Type B pancreatic cell (in vitro differentiated cells): ENCODE results near the gene PIAS1. TPM values are rescaled to one million over a fixed set of nuclear protein-coding genes. Genes with fewer than 3 reads are reported as not detected.
"Not testable (repeated sequence)": the region's sequence is repeated elsewhere in the genome, so short reads cannot be mapped to it uniquely, and the experiment has no call there.

Experiments
- DNase-seq: peaks from one replicate; pipeline ENCODE4 v3.0.0; 2021; ENCODE audit warnings: mixed read lengths; ENCODE audit not compliant: unreplicated experiment; ENCODE audit errors: extremely low spot score
- H3K27ac Mint-ChIP-seq: 2 replicates; pipeline ENCODE4 v1.8.0; 2021; ENCODE audit warnings: mild to moderate bottlenecking, mixed read lengths
- H3K27me3 Mint-ChIP-seq: 2 replicates; pipeline ENCODE4 v1.8.0; 2021; ENCODE audit warnings: mixed read lengths
- H3K36me3 Mint-ChIP-seq: 2 replicates; pipeline ENCODE4 v1.8.0; 2021; ENCODE audit warnings: mixed read lengths
- H3K4me1 Mint-ChIP-seq: one replicate; pipeline ENCODE4 v1.8.0; 2021; ENCODE audit warnings: mixed read lengths; ENCODE audit not compliant: unreplicated experiment
- H3K4me3 Mint-ChIP-seq: 2 replicates; pipeline ENCODE4 v1.8.0; 2021; ENCODE audit warnings: mild to moderate bottlenecking, mixed read lengths
- H3K9me3 Mint-ChIP-seq: 2 replicates; pipeline ENCODE4 v1.8.0; 2021; ENCODE audit warnings: mixed read lengths
- total RNA-seq: library from RNA; stranded (reverse); gene quantifications from 2 replicates; pipeline ENCODE4 v1.2.1, GENCODE V29; 2021; ENCODE audit warnings: low replicate concordance
- TF ChIP-seq, protein P1 (sequence below): fragments of 200-600 bp; sonication (generic); conservative IDR thresholded peaks from 2 replicates; pipeline ENCODE4 v1.5.0; 2021; ENCODE audit warnings: antibody characterized with exemption, mild to moderate bottlenecking

Gene PIAS1
- total RNA-seq, 1 donor from 2014 or later = 56.2 TPM

DNA sequence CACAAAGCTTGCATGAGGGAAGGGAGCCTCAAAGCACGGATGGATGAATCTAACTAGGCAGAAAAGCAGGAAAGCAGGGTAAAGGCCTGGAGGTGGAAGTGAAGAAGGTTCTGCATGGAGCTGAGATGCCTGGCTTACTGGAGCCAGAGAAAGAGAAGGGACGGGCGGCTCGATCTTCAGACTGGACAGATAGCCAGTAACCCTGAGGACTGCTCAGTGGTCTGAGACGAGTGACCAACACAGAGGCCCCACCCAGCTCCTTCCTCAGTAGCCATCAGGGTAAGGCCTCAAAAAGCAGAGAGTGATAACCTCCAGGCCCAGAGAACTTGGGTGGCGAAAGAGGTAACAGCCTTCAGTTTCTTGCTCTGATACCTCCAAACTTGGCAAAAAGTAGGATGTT, 169.1 kb downstream of the PIAS1 start:
- H3K27ac Mint-ChIP-seq = no peak overlapping the region
- peaks cover 10% of the 10 kb centered on the region for H3K4me1 Mint-ChIP-seq
- H3K4me3 Mint-ChIP-seq = no peak overlapping the region
- H3K9me3 Mint-ChIP-seq = no peaks in the 10 kb centered on the region
- peak; percentile 13 for DNase-seq
- peaks cover 10% of the 10 kb centered on the region for H3K36me3 Mint-ChIP-seq
- TF ChIP-seq, protein P1, sequence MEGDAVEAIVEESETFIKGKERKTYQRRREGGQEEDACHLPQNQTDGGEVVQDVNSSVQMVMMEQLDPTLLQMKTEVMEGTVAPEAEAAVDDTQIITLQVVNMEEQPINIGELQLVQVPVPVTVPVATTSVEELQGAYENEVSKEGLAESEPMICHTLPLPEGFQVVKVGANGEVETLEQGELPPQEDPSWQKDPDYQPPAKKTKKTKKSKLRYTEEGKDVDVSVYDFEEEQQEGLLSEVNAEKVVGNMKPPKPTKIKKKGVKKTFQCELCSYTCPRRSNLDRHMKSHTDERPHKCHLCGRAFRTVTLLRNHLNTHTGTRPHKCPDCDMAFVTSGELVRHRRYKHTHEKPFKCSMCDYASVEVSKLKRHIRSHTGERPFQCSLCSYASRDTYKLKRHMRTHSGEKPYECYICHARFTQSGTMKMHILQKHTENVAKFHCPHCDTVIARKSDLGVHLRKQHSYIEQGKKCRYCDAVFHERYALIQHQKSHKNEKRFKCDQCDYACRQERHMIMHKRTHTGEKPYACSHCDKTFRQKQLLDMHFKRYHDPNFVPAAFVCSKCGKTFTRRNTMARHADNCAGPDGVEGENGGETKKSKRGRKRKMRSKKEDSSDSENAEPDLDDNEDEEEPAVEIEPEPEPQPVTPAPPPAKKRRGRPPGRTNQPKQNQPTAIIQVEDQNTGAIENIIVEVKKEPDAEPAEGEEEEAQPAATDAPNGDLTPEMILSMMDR = no peak
- H3K27me3 Mint-ChIP-seq = no peaks in the 10 kb centered on the region

DNA sequence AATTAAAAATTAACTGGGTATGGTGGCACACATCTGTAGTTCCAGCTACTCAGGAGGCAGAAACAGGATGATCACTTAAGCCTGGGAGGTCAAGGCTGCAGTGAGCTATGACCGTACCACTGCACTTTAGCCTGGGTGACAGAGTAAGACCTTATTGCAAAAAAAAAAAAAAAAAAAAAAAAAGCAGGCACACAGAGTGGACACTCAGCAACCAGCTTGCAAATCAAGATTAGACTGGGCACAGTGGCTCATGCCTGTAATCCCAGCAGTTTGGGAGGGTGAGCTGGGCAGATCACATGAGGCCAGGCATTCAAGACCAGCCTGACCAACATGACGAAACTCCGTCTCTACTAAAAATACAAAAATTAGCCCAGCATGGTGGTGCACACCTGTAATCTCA, 170.0 kb downstream of the PIAS1 start:
- Mint-ChIP-seq H3K4me3 (no peak overlapping the region), H3K27me3 (no peaks in the 10 kb centered on the region), H3K36me3 (peaks cover 10% of the 10 kb centered on the region), H3K27ac (no peak overlapping the region), H3K9me3 (no peaks in the 10 kb centered on the region), H3K4me1 (peaks cover 17% of the 10 kb centered on the region)
- DNase-seq = peak; percentile 4
- TF ChIP-seq, protein P1 = no peak

DNA sequence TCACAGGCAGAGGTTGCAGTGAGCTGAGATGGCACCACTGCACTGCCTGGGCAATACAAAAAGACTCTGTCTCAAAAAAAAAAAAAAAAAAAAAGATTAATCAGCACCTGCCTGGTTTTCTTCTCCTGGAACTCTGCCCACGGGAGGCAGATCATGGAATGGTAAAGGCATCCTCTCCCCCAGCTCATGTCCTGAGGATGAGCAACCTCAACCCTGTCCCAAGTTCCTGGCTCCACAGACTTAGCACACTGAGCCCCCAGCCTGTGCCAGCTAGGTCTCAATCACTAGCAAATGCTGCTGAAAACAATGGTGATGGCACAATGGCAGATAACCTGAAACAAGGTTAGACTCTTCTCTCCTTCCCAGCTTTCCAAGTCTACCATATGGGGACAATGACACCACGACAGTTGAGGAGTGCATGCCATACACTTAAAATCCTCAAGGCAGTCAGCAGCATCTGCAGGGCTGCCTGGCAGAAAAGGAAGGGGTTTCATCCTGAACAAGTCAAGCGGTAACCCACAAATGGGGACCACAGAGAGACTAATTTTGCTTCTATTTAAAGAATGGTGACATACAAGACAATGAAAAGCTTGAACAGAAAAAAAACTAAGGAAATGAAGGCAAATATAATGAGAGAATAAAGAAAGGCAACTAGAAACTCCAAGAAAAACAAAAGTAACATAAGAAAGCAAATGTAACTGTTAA, 170.6 kb downstream of the PIAS1 start:
- Mint-ChIP-seq H3K4me3 (no peak overlapping the region), H3K4me1 (peaks cover 17% of the 10 kb centered on the region), H3K36me3 (peaks cover 10% of the 10 kb centered on the region), H3K9me3 (no peaks in the 10 kb centered on the region), H3K27ac (no peak overlapping the region), H3K27me3 (no peaks in the 10 kb centered on the region)
- TF ChIP-seq, protein P1 = no peak
- peak; percentile 18 for DNase-seq

DNA sequence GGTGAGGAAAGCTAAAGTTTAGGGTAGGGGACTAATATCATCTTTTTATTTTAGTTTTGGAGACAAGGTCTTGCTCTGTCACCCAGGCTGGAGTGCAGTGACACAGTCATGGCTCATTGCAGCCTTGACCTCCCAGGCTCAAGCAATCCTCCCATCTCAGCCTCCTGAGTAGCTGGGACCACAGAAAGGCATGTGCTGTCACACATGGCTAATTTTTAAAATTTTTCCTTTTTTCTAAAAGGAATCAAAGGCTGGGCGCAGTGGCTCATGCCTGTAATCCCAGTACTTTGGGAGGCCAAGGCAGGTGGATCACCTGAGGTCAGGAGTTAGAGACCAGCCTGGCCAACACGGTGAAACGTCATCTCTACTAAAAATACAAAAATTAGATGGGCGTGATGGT, 171.3 kb downstream of the PIAS1 start:
- not testable (repeated sequence) for H3K27ac Mint-ChIP-seq
- H3K36me3 Mint-ChIP-seq = peaks cover 10% of the 10 kb centered on the region

DNA sequence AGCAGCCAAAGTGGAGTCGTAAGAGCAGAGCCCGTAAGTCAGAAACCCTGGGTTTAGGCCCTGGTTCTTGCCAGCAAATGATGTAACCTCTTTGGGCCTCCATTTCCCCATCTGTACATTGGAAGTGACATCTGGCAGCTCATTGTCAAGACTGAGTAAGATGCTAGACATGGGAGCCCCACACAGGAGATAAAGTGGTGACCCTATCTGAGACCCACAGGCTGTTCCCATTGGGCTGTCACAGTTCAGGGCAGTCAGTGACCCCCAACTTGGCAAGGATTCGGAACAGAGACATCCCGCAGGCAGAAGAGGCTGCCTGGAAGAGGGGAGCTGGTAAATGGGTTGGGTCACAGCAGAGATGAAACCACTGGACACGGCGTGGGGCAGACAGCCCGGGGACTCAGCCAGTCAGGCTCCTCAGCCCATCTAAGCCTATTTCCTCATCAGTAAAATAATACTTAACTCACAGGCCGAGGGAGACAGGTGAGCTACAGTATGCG, 173.6 kb downstream of the PIAS1 start:
- peak; percentile 57 for DNase-seq
- Mint-ChIP-seq H3K36me3 (peaks cover 10% of the 10 kb centered on the region), H3K27me3 (peaks cover 4% of the 10 kb centered on the region), H3K27ac (peak overlapping the region; percentile 91), H3K4me3 (peak overlapping the region; percentile 94), H3K4me1 (peaks cover 37% of the 10 kb centered on the region), H3K9me3 (no peaks in the 10 kb centered on the region)
- TF ChIP-seq, protein P1 = no peak

More for the DNA sequence above, 171.3 kb downstream of the PIAS1 start:
- not testable (repeated sequence) for H3K4me3 Mint-ChIP-seq, H3K27me3 Mint-ChIP-seq, H3K9me3 Mint-ChIP-seq
- DNase-seq = peak; percentile 4
- peaks cover 23% of the 10 kb centered on the region for H3K4me1 Mint-ChIP-seq

DNA sequence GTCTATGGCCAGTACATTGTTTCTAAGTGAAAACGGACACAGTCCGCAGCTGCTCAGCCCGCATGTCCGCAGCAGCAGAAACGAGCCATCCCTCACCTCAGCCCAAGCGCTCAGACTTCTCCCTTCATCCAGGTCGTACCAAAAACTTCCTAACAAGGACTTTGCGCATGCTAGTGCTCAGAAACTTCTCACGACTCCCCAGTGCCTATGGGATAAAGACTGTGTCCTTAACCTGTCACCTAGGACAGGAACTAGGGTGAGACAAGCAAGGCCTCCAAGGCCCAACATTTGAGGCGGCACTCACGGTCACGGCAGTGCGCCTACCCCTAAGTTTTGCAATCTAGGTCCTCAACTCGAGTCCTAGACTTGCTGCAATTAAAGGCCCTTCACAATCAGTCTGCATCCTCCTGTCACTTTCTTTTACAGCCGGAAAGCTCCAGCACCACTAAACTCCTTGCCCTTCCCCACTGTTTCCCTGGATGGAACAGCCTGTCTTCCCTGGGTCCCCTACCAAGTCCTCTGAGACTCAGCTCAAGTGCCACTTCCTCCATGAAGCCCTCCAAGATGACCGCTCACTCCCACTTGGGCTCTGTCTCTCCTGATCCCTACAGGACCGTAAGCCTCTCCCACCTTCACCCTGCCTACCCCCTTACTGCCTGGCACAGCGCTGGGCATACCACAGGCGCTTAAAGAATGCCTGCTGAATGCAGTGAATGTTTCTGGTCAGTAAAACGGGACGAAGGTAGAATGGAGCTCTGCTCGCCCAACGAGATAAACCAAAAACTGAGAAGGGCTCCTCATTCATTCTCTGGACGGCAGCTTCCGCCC, 174.2 kb downstream of the PIAS1 start:
- TF ChIP-seq, protein P1 = no peak
- DNase-seq = peak; percentile 62
- Mint-ChIP-seq H3K27ac (peak overlapping the region; percentile 91), H3K27me3 (peaks cover 4% of the 10 kb centered on the region), H3K4me3 (peak overlapping the region; percentile 94), H3K9me3 (no peaks in the 10 kb centered on the region), H3K4me1 (peaks cover 39% of the 10 kb centered on the region), H3K36me3 (peaks cover 6% of the 10 kb centered on the region)
